ENCODE data around the gene RALGAPA1. TPM values are rescaled to one million over a fixed set of nuclear protein-coding genes. Genes with fewer than 3 reads are reported as not detected.
"Not testable (repeated sequence)": the region's sequence is repeated elsewhere in the genome, so short reads cannot be mapped to it uniquely, and the experiment has no call there.

The RALGAPA1 gene
- 38.6 and 39.2 TPM in 2 replicates for total RNA-seq

DNA sequence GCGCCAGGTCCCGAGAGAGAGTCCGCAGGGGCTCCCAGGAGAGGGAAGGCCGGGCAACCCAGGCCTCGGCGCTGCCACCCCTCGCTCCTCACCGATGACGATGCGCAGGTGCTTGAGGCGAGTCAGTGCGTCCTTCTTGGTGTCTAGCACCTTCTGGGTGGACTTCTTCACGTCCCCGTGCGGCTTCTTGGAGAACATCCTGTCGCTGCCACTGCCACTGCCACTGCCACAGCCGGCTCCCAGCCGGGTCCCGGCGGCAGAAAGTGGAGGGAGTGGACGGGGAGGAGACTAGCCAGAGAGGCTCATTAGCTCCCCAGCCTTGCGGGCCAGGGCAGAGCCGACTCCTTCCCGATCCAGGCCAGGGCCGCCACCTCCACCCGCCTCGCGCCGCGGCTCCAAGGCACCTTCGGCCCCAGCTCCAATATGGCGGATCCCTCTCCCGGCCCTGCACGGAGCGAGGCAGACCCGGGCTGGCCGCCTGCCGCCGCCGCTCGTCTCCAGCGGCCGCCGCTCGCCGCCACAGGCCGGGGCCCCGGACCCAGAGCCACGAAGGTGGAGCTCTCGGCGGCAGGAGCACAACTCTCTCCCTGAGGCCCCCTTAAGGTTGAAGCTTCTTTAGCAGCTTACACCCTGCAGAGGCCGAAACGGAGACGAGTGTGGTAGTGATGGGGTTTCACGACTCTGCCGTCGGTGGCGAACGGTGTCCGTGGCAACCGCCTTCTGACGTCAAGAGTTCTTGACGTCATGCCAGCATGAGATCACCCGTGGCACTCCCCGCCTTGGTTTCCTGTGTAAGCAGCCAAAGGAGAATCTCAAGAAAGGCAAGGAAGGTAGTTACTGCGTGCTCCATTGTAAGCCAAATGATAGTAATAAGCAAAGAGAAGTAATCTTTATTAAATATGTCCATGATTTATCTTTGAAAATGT lies at the start of gene RALGAPA1:
TSS of gene RALGAPA1 (minus strand) at position 658 of the 926 bp plus-strand sequence. CDS start at position 198, 460 bp downstream.
- intact Hi-C loops (cut with micrococcal nuclease) = loop anchor here (1.0 to 10.0 kb wide), 10 partner anchors 17 to 1347 kb away; partner anchors contain the start of genes BRMS1L, FAM177A1, MBIP and PRORP

DNA sequence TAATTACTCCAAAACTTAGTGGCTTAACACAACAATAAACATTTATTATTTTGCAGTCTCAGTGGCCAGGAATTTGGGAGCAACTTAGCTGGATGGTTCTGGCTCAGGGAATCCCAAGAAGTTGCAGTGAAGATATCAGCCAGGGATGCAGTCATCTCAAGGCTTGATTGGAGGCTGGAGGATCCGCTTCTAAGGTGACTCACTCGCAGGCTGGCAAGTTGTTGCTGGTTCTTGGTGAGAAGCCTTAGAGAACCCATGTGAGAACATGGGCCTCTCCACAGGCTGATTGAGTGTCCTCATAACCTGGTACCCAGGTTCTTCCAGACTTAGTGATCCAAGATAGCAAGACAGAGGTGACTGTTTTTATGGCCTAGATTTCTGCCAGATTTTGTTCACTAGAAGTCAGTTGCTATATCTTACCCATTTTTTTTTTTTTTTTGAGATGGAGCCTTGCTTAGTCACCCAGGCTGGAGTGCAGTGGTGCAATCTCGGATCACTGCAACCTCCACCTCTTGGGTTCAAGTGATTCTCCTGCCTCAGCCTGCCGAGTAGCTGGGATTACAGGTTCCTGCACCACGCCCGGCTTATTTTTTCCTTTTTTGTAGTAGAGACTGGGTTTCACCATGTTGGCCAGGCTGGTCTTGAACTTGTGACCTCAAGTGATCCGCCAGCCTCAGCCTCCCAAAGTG lies 49.6 kb upstream of the RALGAPA1 start:
- intact Hi-C loops (cut with micrococcal nuclease) = no loop called here

DNA sequence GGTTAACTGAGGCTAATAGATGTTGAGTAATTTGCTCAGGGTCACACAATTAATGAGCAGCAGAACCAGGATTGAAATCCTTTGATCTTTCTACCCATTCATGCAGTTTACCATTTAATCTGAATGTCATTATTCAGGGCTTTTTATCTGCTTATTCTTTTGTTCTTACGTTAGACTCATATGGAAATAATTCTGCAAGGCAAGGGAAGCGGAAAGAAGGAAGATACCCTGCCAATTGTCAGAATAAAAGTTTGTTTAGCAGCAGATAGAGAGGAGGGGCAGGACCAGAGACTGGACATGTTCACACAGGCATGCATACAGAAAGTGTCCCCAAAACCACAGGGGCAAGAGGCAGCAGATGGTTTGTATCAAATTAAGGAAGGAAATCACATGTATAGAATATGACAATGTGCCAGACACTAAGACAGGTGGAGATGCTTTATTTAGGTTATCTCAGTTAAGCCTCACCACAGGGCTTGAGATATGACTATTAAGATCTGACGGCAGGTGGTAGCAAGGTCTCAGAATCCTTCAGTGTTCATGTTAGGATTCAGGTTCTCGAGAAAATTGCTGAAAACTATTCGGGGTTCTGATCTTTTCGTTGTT lies 46.9 kb upstream of the RALGAPA1 start:
- intact Hi-C loops (cut with micrococcal nuclease) = no loop called here

DNA sequence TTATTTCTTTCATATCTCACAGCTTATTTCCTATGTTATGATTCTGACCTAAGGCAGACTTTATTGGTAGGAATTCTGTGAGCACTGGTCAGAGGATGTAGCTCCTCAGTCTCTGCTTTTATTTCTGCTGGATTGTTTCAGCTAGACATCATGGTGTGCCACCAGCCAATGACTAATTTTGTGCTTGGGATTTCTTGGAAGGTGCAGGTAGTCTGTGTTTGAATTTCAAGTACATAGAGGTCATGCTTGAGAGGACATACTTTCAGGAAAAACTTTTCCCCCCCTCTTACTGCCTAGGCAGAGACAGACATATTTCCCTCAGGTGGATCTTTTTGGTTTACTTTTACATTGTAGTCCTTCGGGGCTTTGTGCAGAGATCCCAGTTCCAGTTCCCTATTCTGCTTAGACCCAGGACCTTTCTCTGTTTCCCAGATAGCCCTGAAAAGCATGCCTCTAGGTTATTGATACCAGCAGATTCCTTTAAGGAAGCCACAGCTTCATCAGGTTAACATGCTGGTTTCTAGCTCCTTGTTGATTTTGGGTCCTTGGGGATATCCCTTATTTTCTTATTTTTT lies 45.7 kb upstream of the RALGAPA1 start:
- intact Hi-C loops (cut with micrococcal nuclease) = no loop called here

DNA sequence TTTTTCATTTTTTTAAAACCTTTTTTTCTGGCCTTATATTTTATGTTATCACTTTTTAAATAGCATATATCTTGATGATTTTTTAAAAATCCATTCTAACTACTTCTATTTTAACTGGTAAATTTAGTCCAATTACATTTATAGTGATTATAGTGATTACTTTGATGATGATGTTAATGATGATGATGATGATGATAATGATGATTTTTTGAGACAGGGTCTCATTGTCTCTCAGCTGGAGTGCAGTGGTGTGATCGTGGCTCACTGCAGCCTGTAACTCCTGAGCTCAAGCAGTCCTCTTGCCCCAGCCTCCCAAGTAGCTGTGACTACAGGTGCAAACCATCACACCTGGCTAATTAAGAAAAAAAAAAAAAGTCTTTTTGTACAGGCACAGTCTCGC lies 44.1 kb upstream of the RALGAPA1 start:
- intact Hi-C loops (cut with micrococcal nuclease) = no loop called here

DNA sequence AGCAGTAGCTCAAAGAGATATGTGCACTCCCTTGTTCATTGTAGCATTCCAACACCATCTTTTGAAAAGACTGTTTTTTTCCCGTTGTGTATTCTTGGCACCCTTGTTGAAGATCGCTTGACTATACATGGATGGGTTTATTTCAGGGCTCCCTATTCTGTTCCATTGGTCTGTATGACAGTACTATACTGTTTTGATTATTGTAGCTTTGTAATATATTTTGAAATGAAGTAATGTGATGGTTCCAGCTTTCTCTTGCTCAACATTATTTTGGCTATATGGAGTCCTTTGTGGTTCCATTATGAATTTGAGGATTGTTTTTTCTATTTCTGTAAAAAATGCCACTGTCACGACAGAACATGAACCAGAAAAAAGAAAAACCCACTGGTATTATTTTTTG lies 42.7 kb upstream of the RALGAPA1 start:
- intact Hi-C loops (cut with micrococcal nuclease) = no loop called here

DNA sequence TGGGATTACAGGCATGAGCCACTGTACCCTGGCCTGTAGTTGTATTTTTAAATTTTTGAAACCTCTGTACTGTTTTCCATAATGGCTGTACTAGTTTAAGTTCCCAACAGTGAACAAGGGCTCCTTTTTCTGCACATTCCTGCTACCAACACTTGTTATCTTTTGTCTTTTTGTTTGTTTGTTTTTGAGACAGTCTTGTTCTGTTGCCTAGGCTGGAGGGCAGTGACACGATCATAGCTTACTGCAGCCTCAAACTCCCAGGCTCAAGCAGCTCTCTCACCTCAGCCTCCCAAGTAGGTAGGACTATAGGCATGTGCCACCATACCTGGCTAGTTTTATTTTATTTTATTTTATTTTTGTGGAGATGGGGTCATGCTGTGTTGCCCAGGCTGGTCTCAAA lies 40.0 kb upstream of the RALGAPA1 start:
- intact Hi-C loops (cut with micrococcal nuclease) = no loop called here

DNA sequence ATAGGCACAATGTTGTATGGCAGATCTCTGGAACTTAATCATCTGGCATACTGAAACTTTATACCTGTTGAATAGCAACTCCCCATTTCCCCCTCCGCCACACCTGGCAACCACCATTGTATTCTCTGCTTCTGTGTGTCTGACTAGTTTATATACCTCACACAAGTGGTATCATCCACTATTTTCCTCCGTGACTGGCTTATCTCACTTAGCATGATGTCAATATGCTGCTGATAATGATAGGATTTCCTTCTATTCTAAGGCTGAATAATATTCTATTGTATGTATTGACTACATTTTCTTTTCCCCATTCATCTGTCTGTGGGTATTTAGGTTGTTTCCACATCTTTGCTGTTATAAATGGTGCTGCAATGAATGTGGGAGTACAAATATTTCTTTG lies 38.5 kb upstream of the RALGAPA1 start:
- intact Hi-C loops (cut with micrococcal nuclease) = no loop called here

DNA sequence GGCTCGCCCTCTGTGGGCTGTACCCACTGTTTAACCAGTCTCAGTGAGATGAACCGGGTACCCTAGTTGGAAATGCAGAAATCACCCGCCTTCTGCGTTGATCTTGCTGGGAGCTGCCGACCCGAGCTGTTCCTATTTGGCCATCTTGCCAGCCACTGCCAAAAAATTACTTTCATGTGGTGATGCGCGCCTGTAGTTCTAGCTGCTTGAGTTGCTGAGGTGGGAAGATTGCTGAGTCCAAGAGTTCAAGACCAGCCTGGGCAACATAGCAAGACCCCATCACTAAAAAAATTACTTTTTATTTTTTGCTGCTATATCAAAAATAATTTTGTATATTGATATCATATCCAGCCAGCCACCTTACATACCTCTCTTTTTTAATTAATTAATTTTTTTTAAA lies 35.4 kb upstream of the RALGAPA1 start:
- intact Hi-C loops (cut with micrococcal nuclease) = no loop called here

DNA sequence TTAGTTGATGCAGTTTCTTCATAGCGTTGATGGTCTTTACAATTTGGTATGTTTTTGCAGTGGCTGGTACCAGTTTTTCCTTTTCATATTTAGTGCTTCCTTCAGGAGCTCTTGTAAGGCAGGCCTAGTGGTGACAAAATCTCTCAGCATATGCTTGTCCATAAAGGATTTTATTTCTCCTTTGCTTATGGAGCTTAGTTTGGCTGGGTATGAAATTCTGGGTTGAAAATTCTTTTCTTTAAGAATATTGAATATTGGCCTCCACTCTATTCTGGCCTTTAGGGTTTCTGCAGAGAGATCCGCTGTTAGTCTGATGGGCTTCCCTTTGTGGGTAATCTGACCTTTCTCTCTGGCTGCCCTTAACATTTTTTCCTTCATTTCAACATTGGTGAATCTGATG lies 33.1 kb upstream of the RALGAPA1 start:
- intact Hi-C loops (cut with micrococcal nuclease) = not testable (repeated sequence)

DNA sequence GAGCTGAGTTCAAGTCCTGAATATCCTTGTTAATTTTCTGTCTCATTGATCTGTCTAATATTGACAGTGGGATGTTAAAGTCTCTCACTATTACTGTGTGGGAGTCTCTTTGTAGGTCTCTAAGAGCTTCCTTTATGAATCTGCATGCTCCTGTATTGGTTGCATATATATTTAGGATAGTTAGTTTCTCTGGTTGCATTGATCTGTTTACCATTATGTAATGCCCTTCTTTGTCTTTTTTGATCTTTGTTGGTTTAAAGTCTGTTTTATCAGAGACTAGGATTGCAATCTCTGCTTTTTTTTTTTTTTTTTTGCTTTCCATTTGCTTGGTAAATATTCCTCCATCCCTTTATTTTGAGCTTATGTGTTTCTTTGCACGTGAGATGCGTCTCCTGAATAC lies 32.6 kb upstream of the RALGAPA1 start:
- intact Hi-C loops (cut with micrococcal nuclease) = not testable (repeated sequence)

DNA sequence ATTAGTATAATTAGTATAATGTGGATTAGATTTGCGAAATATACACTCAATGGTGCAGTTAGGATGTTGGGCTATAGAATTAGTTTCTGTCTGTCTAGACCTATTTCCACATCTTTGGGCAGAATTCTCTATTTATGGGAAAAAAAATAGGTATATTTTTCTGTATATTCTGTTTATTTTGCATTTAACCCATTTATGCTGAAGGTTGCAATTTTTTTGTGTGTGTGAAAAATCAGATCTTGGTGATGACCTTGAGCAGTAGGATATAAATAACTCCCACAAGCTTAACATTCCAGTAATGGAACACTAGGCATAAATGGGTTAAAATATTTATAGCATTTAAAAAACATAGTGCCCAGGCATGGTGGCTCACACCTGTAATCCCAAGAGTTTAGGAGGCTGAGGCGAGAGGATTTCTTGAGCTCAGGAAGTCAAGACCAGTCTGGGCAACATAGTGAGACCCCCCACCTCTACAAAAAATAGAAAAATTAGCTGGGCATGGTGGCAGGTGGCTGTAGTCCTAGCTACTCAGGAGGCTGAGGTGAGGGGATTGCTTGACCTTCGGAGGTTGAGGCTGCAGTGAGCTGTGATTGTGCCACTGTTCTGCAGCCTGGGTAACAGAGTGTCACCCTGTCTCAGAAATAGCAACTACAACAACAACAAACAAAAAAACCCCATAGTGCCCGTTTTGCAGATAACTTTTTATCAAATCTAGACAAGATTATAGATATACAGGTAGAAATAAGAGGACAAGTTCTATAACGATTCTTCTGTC lies 26.3 kb upstream of the RALGAPA1 start:
- intact Hi-C loops (cut with micrococcal nuclease) = no loop called here

DNA sequence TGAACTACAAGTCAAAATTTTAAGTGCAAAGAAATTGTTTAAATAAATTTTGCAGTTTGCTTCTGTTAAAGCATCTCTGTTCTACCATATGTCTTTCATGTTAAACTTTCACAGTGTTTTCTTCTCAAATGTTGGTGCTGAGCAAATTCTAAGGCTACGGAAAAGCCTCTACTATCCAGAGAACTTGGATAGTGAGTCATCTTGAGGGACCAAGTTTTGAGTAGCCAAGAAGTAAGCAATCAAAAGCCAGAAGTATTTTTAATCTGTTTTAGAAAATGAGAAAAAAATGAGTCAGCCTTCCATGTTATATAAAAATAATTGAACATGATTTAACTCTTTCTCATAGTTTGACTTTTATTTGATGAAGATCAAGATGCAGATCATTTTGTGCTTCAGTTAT lies 20.4 kb upstream of the RALGAPA1 start:
- intact Hi-C loops (cut with micrococcal nuclease) = loop anchor here (5.0 to 10.0 kb wide), 2 partner anchors 955 to 1367 kb away; partner anchors contain the start of genes BAZ1A and SPTSSA

DNA sequence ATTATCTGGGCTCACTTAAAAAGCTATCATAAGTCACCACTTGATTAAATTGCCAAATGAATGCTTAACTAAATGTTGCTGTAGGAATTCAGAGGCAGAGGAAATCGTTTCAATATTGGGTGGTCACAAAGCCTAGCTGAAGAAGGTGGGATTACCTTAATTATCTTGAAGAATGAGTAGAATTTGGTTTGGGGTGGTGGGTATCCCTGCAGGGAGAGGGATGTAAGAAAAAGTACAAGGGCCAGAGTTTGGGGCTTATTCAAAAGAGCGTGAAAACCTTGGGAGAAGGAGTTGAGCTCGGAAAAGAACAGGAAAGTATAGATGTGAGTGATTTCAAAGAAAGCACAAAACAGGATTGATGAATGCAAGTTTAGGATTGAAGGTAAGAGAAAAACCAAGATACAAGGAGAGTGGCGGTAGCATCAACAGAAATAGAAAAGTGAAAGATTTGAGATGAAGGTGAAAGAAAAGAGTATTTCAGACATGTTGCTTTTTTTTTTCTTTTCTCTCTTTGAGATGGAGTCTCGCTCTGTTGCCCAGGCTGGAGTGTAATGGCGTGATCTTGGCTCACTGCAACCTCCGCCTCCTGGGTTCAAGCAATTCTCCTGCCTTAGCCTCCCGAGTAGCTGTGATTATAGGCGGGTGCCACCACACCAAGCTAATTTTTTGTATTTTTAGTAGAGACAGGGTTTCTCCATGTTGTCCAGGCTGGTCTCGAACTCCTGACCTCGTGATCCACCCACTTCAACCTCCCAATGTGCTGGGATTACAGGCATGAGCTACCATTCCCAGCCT lies 18.8 kb upstream of the RALGAPA1 start:
- intact Hi-C loops (cut with micrococcal nuclease) = loop anchor here (2.0 to 10.0 kb wide), 4 partner anchors 105 to 1366 kb away; partner anchors contain the start of genes BAZ1A, PSMA6 and SPTSSA

DNA sequence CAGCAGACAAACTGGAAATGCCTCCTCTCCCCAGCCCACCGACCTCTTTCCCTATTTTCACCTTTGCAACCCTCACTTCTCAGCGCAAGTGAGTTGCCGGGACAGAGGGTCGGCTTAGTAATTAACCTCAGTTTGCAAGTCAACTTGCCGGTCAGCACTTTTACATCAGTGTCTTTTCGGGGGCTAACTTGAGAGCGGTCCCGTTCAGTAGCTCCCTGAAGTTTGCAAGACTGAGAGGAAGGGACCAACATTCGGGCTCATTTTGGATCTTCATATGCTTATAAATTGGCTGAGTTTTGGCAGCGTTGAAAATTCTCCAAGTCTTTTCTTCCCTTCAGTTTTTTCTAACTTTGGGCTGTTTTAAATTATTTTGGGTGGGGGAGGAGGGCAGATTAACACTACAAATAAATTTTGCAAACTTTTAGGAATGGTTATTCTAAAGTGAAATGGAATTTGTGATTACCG lies 17.9 kb upstream of the RALGAPA1 start:
- intact Hi-C loops (cut with micrococcal nuclease) = loop anchor here (1.0 to 10.0 kb wide), 8 partner anchors 13 to 1365 kb away; partner anchors contain the start of genes BAZ1A, MBIP, PSMA6 and RALGAPA1

DNA sequence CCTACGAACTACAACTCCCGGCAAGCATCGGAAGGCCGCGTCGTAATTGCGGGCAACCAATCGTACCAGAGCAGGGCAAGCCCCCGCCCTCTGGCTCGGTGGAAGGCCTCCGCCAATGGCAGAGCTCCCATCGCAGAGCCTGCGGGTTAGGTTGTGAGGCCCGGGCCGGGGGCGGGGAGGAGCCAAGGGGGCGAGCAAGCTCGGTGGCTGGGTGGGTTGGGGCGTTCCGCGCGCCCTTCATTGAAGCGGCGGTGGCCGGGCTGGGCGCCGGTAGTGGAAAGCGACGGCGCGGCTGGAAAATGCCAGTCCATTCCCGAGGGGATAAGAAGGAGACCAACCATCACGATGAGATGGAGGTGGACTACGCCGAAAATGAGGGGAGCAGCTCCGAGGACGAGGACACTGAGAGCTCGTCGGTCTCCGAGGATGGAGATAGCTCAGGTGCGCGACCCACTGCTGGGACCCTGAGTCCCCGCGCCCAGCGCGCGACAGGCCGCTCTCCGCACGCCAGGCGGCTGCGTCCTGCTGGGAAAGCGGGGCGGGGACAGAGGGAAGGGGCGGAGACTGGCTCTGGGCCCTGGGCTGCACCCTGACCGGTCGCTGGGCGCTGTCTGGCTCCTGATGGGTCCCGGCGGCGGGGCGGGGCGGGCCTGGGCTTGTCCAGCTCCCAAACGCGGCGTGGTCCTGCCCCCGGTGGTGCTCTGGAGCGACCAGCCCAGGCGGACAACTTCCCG lies 17.3 kb upstream of the RALGAPA1 start, which contains the start of gene BRMS1L:
TSS of gene BRMS1L (plus strand) at position 121 of the 734 bp plus-strand sequence. CDS start at position 300, 179 bp downstream.
- intact Hi-C loops (cut with micrococcal nuclease) = loop anchor here (1.0 to 10.0 kb wide), 8 partner anchors 12 to 1364 kb away; partner anchors contain the start of genes BAZ1A, MBIP, PSMA6 and RALGAPA1

DNA sequence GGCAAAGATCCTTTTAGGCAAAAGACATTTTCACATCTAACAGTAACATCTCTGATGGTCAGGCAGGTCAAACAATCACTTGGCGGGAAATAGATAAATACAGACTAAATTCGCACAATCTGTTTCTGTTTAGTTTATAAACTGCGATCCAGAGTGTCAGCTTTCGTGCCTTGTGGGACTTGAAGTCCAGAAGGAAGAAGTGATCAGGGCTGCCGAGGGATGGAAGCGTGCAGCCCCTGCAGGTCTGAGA lies 16.8 kb upstream of the RALGAPA1 start:
- intact Hi-C loops (cut with micrococcal nuclease) = loop anchor here (1.0 to 10.0 kb wide), 8 partner anchors 12 to 1364 kb away; partner anchors contain the start of genes BAZ1A, MBIP, PSMA6 and RALGAPA1

DNA sequence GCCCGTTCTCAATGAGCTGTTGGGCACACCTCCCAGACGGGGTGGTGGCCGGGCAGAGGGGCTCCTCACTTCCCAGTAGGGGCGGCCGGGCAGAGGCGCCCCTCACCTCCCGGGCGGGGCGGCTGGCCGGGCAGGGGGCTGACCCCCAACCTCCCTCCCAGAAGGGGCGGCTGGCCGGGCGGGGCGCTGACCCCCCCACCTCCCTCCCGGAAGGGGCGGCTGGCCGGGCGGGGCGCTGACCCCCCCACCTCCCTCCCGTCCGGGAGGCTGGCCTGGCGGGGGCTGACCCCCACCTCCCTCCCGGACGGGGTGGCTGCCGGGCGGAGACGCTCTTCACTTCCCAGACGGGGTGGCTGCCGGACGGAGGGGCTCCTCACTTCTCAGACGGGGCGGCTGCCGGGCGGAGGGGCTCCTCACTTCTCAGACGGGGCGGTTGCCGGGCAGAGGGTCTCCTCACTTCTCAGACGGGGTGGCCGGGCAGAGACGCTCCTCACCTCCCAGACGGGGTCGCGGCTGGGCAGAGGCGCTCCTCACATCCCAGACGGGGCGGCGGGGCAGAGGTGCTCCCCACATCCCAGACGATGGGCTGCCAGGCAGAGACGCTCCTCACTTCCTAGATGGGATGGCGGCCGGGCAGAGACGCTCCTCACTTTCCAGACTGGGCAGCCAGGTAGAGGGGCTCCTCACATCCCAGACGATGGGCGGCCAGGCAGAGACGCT lies 15.5 kb upstream of the RALGAPA1 start:
- intact Hi-C loops (cut with micrococcal nuclease) = loop anchor here (5.0 to 10.0 kb wide), 2 partner anchors 950 to 1362 kb away; partner anchors contain the start of genes BAZ1A and SPTSSA

Data from T-helper 2 cell treated with Interferon-gamma antibody and Interleukin-4, amounts not matched to agents 100 ng/mL and 5 ng/mL, for 36 hours (primary cell).